Breast epithelium (tissue), 4 donors: ENCODE measurements around the gene CCDC33. TPM values are rescaled to one million over a fixed set of nuclear protein-coding genes. Genes with fewer than 3 reads are reported as not detected.

Experiments used
- DNase-seq, 2 donors: peaks; one replicate each; pipeline ENCODE4 v3.0.0-alpha.2; 2019; ENCODE audit warnings: low spot score in 2 of 2
- H3K27ac ChIP-seq, 2 donors: fragments of 200-600 bp; sonication (generic) in 1 of 2; one replicate each; pipeline ENCODE4 v1.5.1; 2016 to 2019; ENCODE audit warnings: mild to moderate bottlenecking in 1 of 2
- H3K27me3 ChIP-seq, 2 donors: fragments of 200-600 bp; sonication (generic) in 1 of 2; one replicate each; pipeline versions ENCODE4 v1.5.1 to v1.6.0; 2017 to 2019; ENCODE audit warnings: control low read depth in 1 of 2, mild to moderate bottlenecking in 1 of 2
- H3K36me3 ChIP-seq: fragments of 200-600 bp; one replicate; pipeline ENCODE4 v1.5.1; 2019
- H3K4me1 ChIP-seq, 2 donors: fragments of 200-600 bp; sonication (generic); one replicate each; pipeline ENCODE4 v1.5.1; 2016 to 2019; ENCODE audit warnings: control low read depth in 1 of 2
- H3K4me3 ChIP-seq, 3 donors: fragments of 200-600 bp; sonication (generic); 1 replicate in 2 of 3; 2 replicates in 1 of 3; pipeline ENCODE4 v1.5.1; 2016 to 2019; ENCODE audit warnings: mild to moderate bottlenecking in 3 of 3, moderate library complexity in 2 of 3
- H3K9me3 ChIP-seq, 2 donors: fragments of 200-600 bp; sonication (generic) in 1 of 2; one replicate each; pipeline ENCODE4 v1.5.1; 2016 to 2019; ENCODE audit warnings: control low read depth in 1 of 2
- CTCF ChIP-seq, 3 donors: fragments of 450-650 bp; IDR thresholded peaks; one replicate each; pipeline ENCODE4 v1.5.1; 2016 to 2017; ENCODE audit warnings: antibody characterized with exemption in 3 of 3, mild to moderate bottlenecking in 3 of 3, moderate library complexity in 3 of 3
- POLR2A ChIP-seq: fragments of 450-650 bp; IDR thresholded peaks from one replicate; pipeline ENCODE4 v1.6.1; 2016; ENCODE audit warnings: antibody characterized with exemption, mild to moderate bottlenecking, moderate library complexity
- POLR2AphosphoS5 ChIP-seq, 3 donors: sonication (generic); formaldehyde crosslinking; IDR thresholded peaks; one replicate each; pipeline ENCODE4 v1.6.1; 2017; ENCODE audit warnings: antibody characterized with exemption in 3 of 3
- intact Hi-C: fragments of 100-400 bp; cut with DNase I; formaldehyde crosslinking; loops from one replicate; pipeline ENCODE4 v1.15.1; 2023; ENCODE audit warnings: low total_unique reads
- total RNA-seq, 3 donors: library from RNA; depleted of rRNA; stranded (reverse); fragments of >200 nt; gene quantifications; one replicate each; pipeline ENCODE4 v1.1.0, GENCODE V29; 2016

Gene CCDC33
- total RNA-seq, 3 donors from 2014 or later: 0.33 TPM; not detected in 2

- intact Hi-C loops: no loop called here
- Histone ChIP-seq H3K9me3 (no peaks in the 10 kb centered on the region), H3K4me1 (peaks cover 0 to 13% of the 10 kb centered on the region in 2 donors), H3K4me3 (no peak overlapping the region), H3K36me3 (no peaks in the 10 kb centered on the region), H3K27me3 (no peaks in the 10 kb centered on the region), H3K27ac (peak overlapping the region; percentile 62 to 80)
- peak in 1 of 2 donors; percentile 58 for DNase-seq
- TF ChIP-seq POLR2A (no peak), POLR2AphosphoS5 (IDR thresholded peaks at IDR 0.05) (no peak), CTCF (IDR thresholded peaks at IDR 0.05) (no peak)
Observed at GRCh38 chr15:74384881-74385643, 148.9 kb downstream of the CCDC33 start.

- Histone ChIP-seq H3K4me3 (no peak overlapping the region), H3K27me3 (no peaks in the 10 kb centered on the region), H3K4me1 (peaks cover 0 to 13% of the 10 kb centered on the region in 2 donors), H3K9me3 (no peaks in the 10 kb centered on the region), H3K27ac (peak overlapping the region; percentile 62 to 80), H3K36me3 (no peaks in the 10 kb centered on the region)
- no peak for DNase-seq
- no peak for TF ChIP-seq POLR2AphosphoS5 (IDR thresholded peaks at IDR 0.05)
- TF ChIP-seq CTCF (IDR thresholded peaks at IDR 0.05): no peak
- TF ChIP-seq POLR2A: no peak
- intact Hi-C loops: no loop called here
Observed at GRCh38 chr15:74385733-74386132, 149.6 kb downstream of the CCDC33 start.

Other genes with a start within 250 kb of the CCDC33 start
- gene STOML1, start 244.0 kb upstream of the CCDC33 start, total RNA-seq: 10 to 100 TPM in 1 of 3 donors, 1 to 10 TPM in 2; 8.5 to 10.7 (median 9.7) TPM
- 100 to 1,000 TPM in 1 of 3 donors, 10 to 100 TPM in 2; 37.8 to 103 (median 49.8) TPM for gene PML, start 241.6 kb upstream of the CCDC33 start, total RNA-seq
- gene GOLGA6A, start 153.8 kb upstream of the CCDC33 start, total RNA-seq: 1 to 10 TPM in 1 of 3 donors, not detected in 2; 1.0 TPM
- under 1 TPM in 2 of 3 donors, not detected in 1; 0.48 to 0.88 TPM for gene ISLR2, start 105.7 kb upstream of the CCDC33 start, total RNA-seq
- gene ISLR, start 62.6 kb upstream of the CCDC33 start, total RNA-seq: 10 to 100 TPM; 49.2 to 88.0 (median 71.8) TPM
- 1 to 10 TPM in 1 of 3 donors, under 1 TPM in 1, not detected in 1; 0.98 to 1.0 TPM for gene STRA6, start 33.5 kb upstream of the CCDC33 start, total RNA-seq
- 1 to 10 TPM; 1.1 to 4.6 (median 1.3) TPM for gene CYP11A1, start 131.3 kb downstream of the CCDC33 start, total RNA-seq
- 1 to 10 TPM in 1 of 3 donors, under 1 TPM in 2; 0.80 to 1.3 (median 0.88) TPM for gene SEMA7A, start 197.6 kb downstream of the CCDC33 start, total RNA-seq
- 10 to 100 TPM; 39.0 to 48.9 (median 44.5) TPM for gene UBL7, start 224.8 kb downstream of the CCDC33 start, total RNA-seq